GM23338 (cell line): ENCODE results near the gene WIPF1. TPM values are rescaled to one million over a fixed set of nuclear protein-coding genes. Genes with fewer than 3 reads are reported as not detected.

Experiments used
- ATAC-seq: fragments of 200-7000 bp; cut with Tn5 transposase; 3 replicates; pipeline ENCODE4 v1.9.1; 2020
- DNase-seq: peaks from one replicate; pipeline ENCODE4 v3.0.0-alpha.2; 2015; ENCODE audit warnings: low spot score
- H2AFZ ChIP-seq: fragments of 200-600 bp; sonication (generic); 2 replicates; pipeline ENCODE4 v1.8.0; 2016; ENCODE audit warnings: antibody characterized with exemption, mild to moderate bottlenecking, moderate library complexity
- H3F3A ChIP-seq: fragments of 200-600 bp; sonication (generic); replicated peaks from 2 replicates; pipeline ENCODE4 v1.8.0; 2017; ENCODE audit warnings: antibody characterized with exemption, mixed run types, low read depth
- H3K27ac ChIP-seq: fragments of 200-600 bp; sonication (generic); 2 replicates; pipeline ENCODE4 v1.6.1; 2016; ENCODE audit warnings: low read depth
- H3K27me3 ChIP-seq: fragments of 200-600 bp; sonication (generic); 2 replicates; pipeline ENCODE4 v1.8.0; 2016; ENCODE audit warnings: mild to moderate bottlenecking, mixed run types, moderate library complexity; ENCODE audit not compliant: insufficient read depth
- H3K36me3 ChIP-seq: fragments of 200-600 bp; sonication (generic); 2 replicates; pipeline ENCODE4 v1.8.0; 2016; ENCODE audit warnings: mild to moderate bottlenecking; ENCODE audit not compliant: insufficient read depth
- H3K4me1 ChIP-seq: fragments of 200-600 bp; sonication (generic); 2 replicates; pipeline ENCODE4 v1.8.0; 2016; ENCODE audit warnings: mild to moderate bottlenecking, moderate library complexity; ENCODE audit not compliant: insufficient read depth
- H3K4me2 ChIP-seq: fragments of 200-600 bp; sonication (generic); 2 replicates; pipeline ENCODE4 v1.7.1; 2017; ENCODE audit warnings: mixed run types
- H3K4me3 ChIP-seq: fragments of 200-600 bp; sonication (generic); 2 replicates; pipeline ENCODE4 v1.6.1; 2016; ENCODE audit warnings: mixed run types
- H3K79me2 ChIP-seq: fragments of 200-600 bp; sonication (generic); replicated peaks from 2 replicates; pipeline ENCODE4 v1.8.0; 2017; ENCODE audit warnings: mild to moderate bottlenecking; ENCODE audit not compliant: insufficient read depth
- H3K9me2 ChIP-seq: fragments of 200-600 bp; sonication (generic); 2 replicates; pipeline ENCODE4 v1.8.0; 2017; ENCODE audit not compliant: insufficient read depth
- H4K20me1 ChIP-seq: fragments of 200-600 bp; sonication (generic); replicated peaks from 2 replicates; pipeline ENCODE4 v1.8.0; 2017; ENCODE audit warnings: mild to moderate bottlenecking; ENCODE audit not compliant: insufficient read depth
- H3K27ac Mint-ChIP-seq: 2 replicates; pipeline ENCODE4 v1.8.0; 2020; ENCODE audit warnings: inconsistent platforms, mild to moderate bottlenecking, moderate library complexity, mixed read lengths
- H3K27me3 Mint-ChIP-seq: 3 replicates; pipeline ENCODE4 v1.8.0; 2022; ENCODE audit warnings: low read depth, mild to moderate bottlenecking, moderate library complexity, mixed read lengths, inconsistent platforms; ENCODE audit not compliant: insufficient read depth, poor library complexity
- H3K36me3 Mint-ChIP-seq: 3 replicates; pipeline ENCODE4 v1.8.0; 2021; ENCODE audit warnings: low read depth, mild to moderate bottlenecking, inconsistent platforms, moderate library complexity, mixed read lengths
- H3K4me1 Mint-ChIP-seq: 3 replicates; pipeline ENCODE4 v1.8.0; 2020; ENCODE audit warnings: mild to moderate bottlenecking, inconsistent platforms, mixed read lengths
- H3K4me3 Mint-ChIP-seq: 3 replicates; pipeline ENCODE4 v1.8.0; 2021; ENCODE audit warnings: moderate library complexity, mild to moderate bottlenecking, inconsistent platforms, mixed read lengths
- H3K9me3 Mint-ChIP-seq: 3 replicates; pipeline ENCODE4 v1.8.0; 2020; ENCODE audit warnings: moderate library complexity, mild to moderate bottlenecking, inconsistent platforms, mixed read lengths
- CREB1 ChIP-seq: fragments of 250-450 bp; sonication (Bioruptor Pico); IDR thresholded peaks from 2 replicates; pipeline ENCODE4 v1.5.0; 2020; ENCODE audit warnings: low read depth, mild to moderate bottlenecking, moderate library complexity
- EZH2 ChIP-seq: fragments of 200-600 bp; sonication (generic); IDR thresholded peaks from one replicate; pipeline ENCODE4 v1.8.0; 2017; ENCODE audit warnings: antibody characterized with exemption, mild to moderate bottlenecking, low read depth; ENCODE audit not compliant: unreplicated experiment
- JUNB ChIP-seq: IDR thresholded peaks from one replicate; pipeline ENCODE4 v1.6.1; 2016; ENCODE audit warnings: antibody characterized with exemption; ENCODE audit not compliant: unreplicated experiment
- NANOG ChIP-seq: IDR thresholded peaks from 2 replicates; pipeline ENCODE4 v1.6.1; 2016; ENCODE audit warnings: antibody characterized with exemption, borderline replicate concordance
- STAT1 ChIP-seq: IDR thresholded peaks from one replicate; pipeline ENCODE4 v1.6.1; 2016; ENCODE audit warnings: antibody characterized with exemption; ENCODE audit not compliant: unreplicated experiment
- ZNF114 ChIP-seq: fragments of 250-450 bp; sonication (Bioruptor Pico); IDR thresholded peaks from 2 replicates; pipeline ENCODE4 v1.5.0; 2020; ENCODE audit warnings: mild to moderate bottlenecking, moderate library complexity
- polyA plus RNA-seq: library from polyadenylated mRNA; unstranded; fragments of >200 nt; fragmentation: Nextera tagmentation; extraction: Ambion mirVana; gene quantifications from 2 replicates; pipeline ENCODE4 v1.2.1, GENCODE V29; 2016
- total RNA-seq: library from RNA; depleted of rRNA; stranded (reverse); fragments of >200 nt; shearing (Covaris generic); gene quantifications from 2 replicates; pipeline ENCODE4 v1.2.3, GENCODE V29; 2014
- TF ChIP-seq, protein P1 (sequence below): fragments of 250-450 bp; sonication (Bioruptor Pico); IDR thresholded peaks from 2 replicates; pipeline ENCODE4 v1.5.0; 2020; ENCODE audit warnings: mild to moderate bottlenecking, moderate library complexity
- TF ChIP-seq, protein P2 (sequence below): IDR thresholded peaks from 2 replicates; pipeline ENCODE4 v1.6.1; 2016; ENCODE audit warnings: antibody characterized with exemption
- TF ChIP-seq, protein P3 (sequence below): IDR thresholded peaks from one replicate; pipeline ENCODE4 v1.6.1; 2018; ENCODE audit warnings: antibody characterized with exemption; ENCODE audit not compliant: unreplicated experiment
- TF ChIP-seq, protein P4 (sequence below), 2 experiments: fragments of 200-600 bp in 1 of 2; sonication (generic) in 1 of 2; conservative IDR thresholded peaks; 2 replicates each; pipeline versions ENCODE4 v1.5.1 to v1.6.1; 2016 to 2017; ENCODE audit warnings: antibody characterized with exemption in 2 of 2, low read depth in 2 of 2, mild to moderate bottlenecking in 2 of 2, moderate library complexity in 1 of 2

Gene WIPF1
- total and polyA plus RNA-seq, 2 experiments from 2014 or later, result 3.0 to 6.0 TPM

DNA sequence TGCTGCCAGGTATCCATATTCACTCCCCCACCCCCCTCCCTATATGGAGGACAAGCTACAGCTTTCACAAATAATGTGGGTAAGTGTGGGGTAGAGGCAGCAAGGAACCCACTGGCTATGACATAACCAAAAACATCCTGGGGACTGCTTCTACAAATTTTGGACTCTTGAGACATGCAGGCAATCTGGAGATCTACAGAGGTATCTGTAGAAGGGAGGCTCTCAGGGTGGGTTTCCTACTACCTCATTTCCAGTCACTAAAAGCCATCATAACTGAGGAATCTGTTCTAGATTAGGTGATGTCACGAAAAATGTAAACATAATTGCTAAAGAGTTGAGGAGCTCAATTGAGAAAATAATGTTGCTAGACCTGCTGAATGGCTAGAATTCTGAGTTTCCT is 46.8 kb upstream of the WIPF1 start:
- H3K27me3 ChIP-seq, result no peaks in the 10 kb centered on the region
- ATAC-seq, result no peak

More for the DNA sequence above, 46.8 kb upstream of the WIPF1 start:
- no peaks in the 10 kb centered on the region; the same call in 2 of the 3 replicates for H3K9me3 Mint-ChIP-seq
- no peaks in the 10 kb centered on the region for H3K79me2 ChIP-seq
- H4K20me1 ChIP-seq, result no peaks in the 10 kb centered on the region
- H3K4me1 Mint-ChIP-seq, result peaks cover 9% of the 10 kb centered on the region
- H3K36me3 Mint-ChIP-seq, result no peaks in the 10 kb centered on the region
- no peak overlapping the region for H3K4me3 Mint-ChIP-seq
- H3K27me3 Mint-ChIP-seq, result peaks cover 5% of the 10 kb centered on the region
- no peak overlapping the region for H3K4me2 ChIP-seq
- H3K4me3 ChIP-seq, result no peak overlapping the region
- H3K9me2 ChIP-seq, result no peaks in the 10 kb centered on the region
- no peak overlapping the region for H2AFZ ChIP-seq
- H3K27ac Mint-ChIP-seq, result no peak overlapping the region
- no peak overlapping the region for H3K27ac ChIP-seq
- H3K36me3 ChIP-seq, result no peaks in the 10 kb centered on the region
- H3K4me1 ChIP-seq, result no peaks in the 10 kb centered on the region
- TF ChIP-seq, protein P1, sequence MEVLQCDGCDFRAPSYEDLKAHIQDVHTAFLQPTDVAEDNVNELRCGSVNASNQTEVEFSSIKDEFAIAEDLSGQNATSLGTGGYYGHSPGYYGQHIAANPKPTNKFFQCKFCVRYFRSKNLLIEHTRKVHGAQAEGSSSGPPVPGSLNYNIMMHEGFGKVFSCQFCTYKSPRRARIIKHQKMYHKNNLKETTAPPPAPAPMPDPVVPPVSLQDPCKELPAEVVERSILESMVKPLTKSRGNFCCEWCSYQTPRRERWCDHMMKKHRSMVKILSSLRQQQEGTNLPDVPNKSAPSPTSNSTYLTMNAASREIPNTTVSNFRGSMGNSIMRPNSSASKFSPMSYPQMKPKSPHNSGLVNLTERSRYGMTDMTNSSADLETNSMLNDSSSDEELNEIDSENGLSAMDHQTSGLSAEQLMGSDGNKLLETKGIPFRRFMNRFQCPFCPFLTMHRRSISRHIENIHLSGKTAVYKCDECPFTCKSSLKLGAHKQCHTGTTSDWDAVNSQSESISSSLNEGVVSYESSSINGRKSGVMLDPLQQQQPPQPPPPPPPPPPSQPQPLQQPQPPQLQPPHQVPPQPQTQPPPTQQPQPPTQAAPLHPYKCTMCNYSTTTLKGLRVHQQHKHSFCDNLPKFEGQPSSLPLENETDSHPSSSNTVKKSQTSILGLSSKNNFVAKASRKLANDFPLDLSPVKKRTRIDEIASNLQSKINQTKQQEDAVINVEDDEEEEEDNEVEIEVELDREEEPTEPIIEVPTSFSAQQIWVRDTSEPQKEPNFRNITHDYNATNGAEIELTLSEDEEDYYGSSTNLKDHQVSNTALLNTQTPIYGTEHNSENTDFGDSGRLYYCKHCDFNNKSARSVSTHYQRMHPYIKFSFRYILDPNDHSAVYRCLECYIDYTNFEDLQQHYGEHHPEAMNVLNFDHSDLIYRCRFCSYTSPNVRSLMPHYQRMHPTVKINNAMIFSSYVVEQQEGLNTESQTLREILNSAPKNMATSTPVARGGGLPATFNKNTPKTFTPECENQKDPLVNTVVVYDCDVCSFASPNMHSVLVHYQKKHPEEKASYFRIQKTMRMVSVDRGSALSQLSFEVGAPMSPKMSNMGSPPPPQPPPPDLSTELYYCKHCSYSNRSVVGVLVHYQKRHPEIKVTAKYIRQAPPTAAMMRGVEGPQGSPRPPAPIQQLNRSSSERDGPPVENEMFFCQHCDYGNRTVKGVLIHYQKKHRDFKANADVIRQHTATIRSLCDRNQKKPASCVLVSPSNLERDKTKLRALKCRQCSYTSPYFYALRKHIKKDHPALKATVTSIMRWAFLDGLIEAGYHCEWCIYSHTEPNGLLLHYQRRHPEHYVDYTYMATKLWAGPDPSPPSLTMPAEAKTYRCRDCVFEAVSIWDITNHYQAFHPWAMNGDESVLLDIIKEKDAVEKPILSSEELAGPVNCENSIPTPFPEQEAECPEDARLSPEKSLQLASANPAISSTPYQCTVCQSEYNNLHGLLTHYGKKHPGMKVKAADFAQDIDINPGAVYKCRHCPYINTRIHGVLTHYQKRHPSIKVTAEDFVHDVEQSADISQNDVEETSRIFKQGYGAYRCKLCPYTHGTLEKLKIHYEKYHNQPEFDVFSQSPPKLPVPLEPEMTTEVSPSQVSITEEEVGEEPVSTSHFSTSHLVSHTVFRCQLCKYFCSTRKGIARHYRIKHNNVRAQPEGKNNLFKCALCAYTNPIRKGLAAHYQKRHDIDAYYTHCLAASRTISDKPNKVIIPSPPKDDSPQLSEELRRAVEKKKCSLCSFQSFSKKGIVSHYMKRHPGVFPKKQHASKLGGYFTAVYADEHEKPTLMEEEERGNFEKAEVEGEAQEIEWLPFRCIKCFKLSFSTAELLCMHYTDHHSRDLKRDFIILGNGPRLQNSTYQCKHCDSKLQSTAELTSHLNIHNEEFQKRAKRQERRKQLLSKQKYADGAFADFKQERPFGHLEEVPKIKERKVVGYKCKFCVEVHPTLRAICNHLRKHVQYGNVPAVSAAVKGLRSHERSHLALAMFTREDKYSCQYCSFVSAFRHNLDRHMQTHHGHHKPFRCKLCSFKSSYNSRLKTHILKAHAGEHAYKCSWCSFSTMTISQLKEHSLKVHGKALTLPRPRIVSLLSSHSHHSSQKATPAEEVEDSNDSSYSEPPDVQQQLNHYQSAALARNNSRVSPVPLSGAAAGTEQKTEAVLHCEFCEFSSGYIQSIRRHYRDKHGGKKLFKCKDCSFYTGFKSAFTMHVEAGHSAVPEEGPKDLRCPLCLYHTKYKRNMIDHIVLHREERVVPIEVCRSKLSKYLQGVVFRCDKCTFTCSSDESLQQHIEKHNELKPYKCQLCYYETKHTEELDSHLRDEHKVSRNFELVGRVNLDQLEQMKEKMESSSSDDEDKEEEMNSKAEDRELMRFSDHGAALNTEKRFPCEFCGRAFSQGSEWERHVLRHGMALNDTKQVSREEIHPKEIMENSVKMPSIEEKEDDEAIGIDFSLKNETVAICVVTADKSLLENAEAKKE (CRISPR knock-in tag), result no peak
- TF ChIP-seq, protein P2, sequence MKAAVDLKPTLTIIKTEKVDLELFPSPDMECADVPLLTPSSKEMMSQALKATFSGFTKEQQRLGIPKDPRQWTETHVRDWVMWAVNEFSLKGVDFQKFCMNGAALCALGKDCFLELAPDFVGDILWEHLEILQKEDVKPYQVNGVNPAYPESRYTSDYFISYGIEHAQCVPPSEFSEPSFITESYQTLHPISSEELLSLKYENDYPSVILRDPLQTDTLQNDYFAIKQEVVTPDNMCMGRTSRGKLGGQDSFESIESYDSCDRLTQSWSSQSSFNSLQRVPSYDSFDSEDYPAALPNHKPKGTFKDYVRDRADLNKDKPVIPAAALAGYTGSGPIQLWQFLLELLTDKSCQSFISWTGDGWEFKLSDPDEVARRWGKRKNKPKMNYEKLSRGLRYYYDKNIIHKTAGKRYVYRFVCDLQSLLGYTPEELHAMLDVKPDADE, result no peak
- TF ChIP-seq STAT1 (no peak), NANOG (no peak), EZH2 (no peak), CREB1 (no peak), JUNB (no peak), ZNF114 (CRISPR knock-in tag) (no peak)
- TF ChIP-seq, protein P3, sequence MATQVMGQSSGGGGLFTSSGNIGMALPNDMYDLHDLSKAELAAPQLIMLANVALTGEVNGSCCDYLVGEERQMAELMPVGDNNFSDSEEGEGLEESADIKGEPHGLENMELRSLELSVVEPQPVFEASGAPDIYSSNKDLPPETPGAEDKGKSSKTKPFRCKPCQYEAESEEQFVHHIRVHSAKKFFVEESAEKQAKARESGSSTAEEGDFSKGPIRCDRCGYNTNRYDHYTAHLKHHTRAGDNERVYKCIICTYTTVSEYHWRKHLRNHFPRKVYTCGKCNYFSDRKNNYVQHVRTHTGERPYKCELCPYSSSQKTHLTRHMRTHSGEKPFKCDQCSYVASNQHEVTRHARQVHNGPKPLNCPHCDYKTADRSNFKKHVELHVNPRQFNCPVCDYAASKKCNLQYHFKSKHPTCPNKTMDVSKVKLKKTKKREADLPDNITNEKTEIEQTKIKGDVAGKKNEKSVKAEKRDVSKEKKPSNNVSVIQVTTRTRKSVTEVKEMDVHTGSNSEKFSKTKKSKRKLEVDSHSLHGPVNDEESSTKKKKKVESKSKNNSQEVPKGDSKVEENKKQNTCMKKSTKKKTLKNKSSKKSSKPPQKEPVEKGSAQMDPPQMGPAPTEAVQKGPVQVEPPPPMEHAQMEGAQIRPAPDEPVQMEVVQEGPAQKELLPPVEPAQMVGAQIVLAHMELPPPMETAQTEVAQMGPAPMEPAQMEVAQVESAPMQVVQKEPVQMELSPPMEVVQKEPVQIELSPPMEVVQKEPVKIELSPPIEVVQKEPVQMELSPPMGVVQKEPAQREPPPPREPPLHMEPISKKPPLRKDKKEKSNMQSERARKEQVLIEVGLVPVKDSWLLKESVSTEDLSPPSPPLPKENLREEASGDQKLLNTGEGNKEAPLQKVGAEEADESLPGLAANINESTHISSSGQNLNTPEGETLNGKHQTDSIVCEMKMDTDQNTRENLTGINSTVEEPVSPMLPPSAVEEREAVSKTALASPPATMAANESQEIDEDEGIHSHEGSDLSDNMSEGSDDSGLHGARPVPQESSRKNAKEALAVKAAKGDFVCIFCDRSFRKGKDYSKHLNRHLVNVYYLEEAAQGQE, result no peak
- TF ChIP-seq, protein P4, sequence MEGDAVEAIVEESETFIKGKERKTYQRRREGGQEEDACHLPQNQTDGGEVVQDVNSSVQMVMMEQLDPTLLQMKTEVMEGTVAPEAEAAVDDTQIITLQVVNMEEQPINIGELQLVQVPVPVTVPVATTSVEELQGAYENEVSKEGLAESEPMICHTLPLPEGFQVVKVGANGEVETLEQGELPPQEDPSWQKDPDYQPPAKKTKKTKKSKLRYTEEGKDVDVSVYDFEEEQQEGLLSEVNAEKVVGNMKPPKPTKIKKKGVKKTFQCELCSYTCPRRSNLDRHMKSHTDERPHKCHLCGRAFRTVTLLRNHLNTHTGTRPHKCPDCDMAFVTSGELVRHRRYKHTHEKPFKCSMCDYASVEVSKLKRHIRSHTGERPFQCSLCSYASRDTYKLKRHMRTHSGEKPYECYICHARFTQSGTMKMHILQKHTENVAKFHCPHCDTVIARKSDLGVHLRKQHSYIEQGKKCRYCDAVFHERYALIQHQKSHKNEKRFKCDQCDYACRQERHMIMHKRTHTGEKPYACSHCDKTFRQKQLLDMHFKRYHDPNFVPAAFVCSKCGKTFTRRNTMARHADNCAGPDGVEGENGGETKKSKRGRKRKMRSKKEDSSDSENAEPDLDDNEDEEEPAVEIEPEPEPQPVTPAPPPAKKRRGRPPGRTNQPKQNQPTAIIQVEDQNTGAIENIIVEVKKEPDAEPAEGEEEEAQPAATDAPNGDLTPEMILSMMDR (conservative IDR thresholded peaks at IDR 0.05; ENCODE audit: low read depth in 2 of 2), result no peak
- H3F3A ChIP-seq, result no peaks in the 10 kb centered on the region
- no peak for DNase-seq
